H9 (cell line): Measurements from ENCODE around the gene COL4A4. TPM values are rescaled to one million over a fixed set of nuclear protein-coding genes. Genes with fewer than 3 reads are reported as not detected.

Source experiments
- DNase-seq: peaks from one replicate; pipeline ENCODE4 v3.0.0-alpha.2; 2017
- H2AFZ ChIP-seq: one replicate; pipeline ENCODE4 v1.6.1; 2013; ENCODE audit warnings: mild to moderate bottlenecking, low read length, control low read depth, moderate library complexity
- H2AK5ac ChIP-seq: 2 replicates; pipeline ENCODE4 v1.6.1; 2013; ENCODE audit warnings: low read length, control low read depth, mixed read lengths; ENCODE audit not compliant: insufficient read length
- H2BK120ac ChIP-seq: one replicate; pipeline ENCODE4 v1.6.1; 2013; ENCODE audit warnings: low read depth, mild to moderate bottlenecking, low read length, control low read depth, inconsistent platforms; ENCODE audit not compliant: poor library complexity, severe bottlenecking
- H2BK12ac ChIP-seq: 2 replicates; pipeline ENCODE4 v1.6.1; 2013; ENCODE audit warnings: low read length, control low read depth, mixed read lengths, low read depth; ENCODE audit not compliant: insufficient read length
- H2BK15ac ChIP-seq: 2 replicates; pipeline ENCODE4 v1.6.1; 2013; ENCODE audit warnings: low read depth, low read length, control low read depth
- H2BK20ac ChIP-seq: one replicate; pipeline ENCODE4 v1.6.1; 2013; ENCODE audit warnings: low read depth, mild to moderate bottlenecking, low read length, control low read depth, inconsistent platforms; ENCODE audit not compliant: poor library complexity, severe bottlenecking
- H2BK5ac ChIP-seq: 2 replicates; pipeline ENCODE4 v1.6.1; 2013; ENCODE audit warnings: low read length, control low read depth, mixed read lengths; ENCODE audit not compliant: insufficient read length
- H3K14ac ChIP-seq: 2 replicates; pipeline ENCODE4 v1.6.1; 2013; ENCODE audit warnings: low read length, control low read depth; ENCODE audit not compliant: insufficient read depth
- H3K18ac ChIP-seq: 2 replicates; pipeline ENCODE4 v1.6.1; 2013; ENCODE audit warnings: low read depth, mild to moderate bottlenecking, mixed read lengths, low read length, control low read depth; ENCODE audit not compliant: insufficient read length
- H3K23ac ChIP-seq: 2 replicates; pipeline ENCODE4 v1.6.1; 2013; ENCODE audit warnings: low read length, control low read depth, mixed read lengths, low read depth; ENCODE audit not compliant: insufficient read length
- H3K23me2 ChIP-seq: 2 replicates; pipeline ENCODE4 v1.6.1; 2013; ENCODE audit warnings: low read depth, mild to moderate bottlenecking, mixed read lengths, low read length, control low read depth; ENCODE audit not compliant: insufficient read length, poor library complexity, severe bottlenecking
- H3K27ac ChIP-seq: 2 replicates; pipeline ENCODE4 v1.5.1; 2013; ENCODE audit warnings: low read length, control low read depth, mixed read lengths, low read depth; ENCODE audit not compliant: insufficient read length
- H3K27me3 ChIP-seq: 2 replicates; pipeline ENCODE4 v1.6.1; 2013; ENCODE audit warnings: low read length, control low read depth, inconsistent platforms; ENCODE audit not compliant: insufficient read depth
- H3K4ac ChIP-seq: 2 replicates; pipeline ENCODE4 v1.6.1; 2013; ENCODE audit warnings: low read depth, mild to moderate bottlenecking, control low read depth, inconsistent platforms, low read length, moderate library complexity
- H3K4me1 ChIP-seq: 2 replicates; pipeline ENCODE4 v1.6.1; 2013; ENCODE audit warnings: low read length, control low read depth, inconsistent platforms; ENCODE audit not compliant: insufficient read depth
- H3K4me2 ChIP-seq: 2 replicates; pipeline ENCODE4 v1.6.1; 2013; ENCODE audit warnings: low read length, control low read depth, mixed read lengths; ENCODE audit not compliant: insufficient read length, insufficient read depth
- H3K56ac ChIP-seq: 2 replicates; pipeline ENCODE4 v1.6.1; 2013; ENCODE audit warnings: low read depth, mild to moderate bottlenecking, mixed read lengths, low read length, control low read depth; ENCODE audit not compliant: insufficient read length
- H3K79me1 ChIP-seq: 2 replicates; pipeline ENCODE4 v1.6.1; 2013; ENCODE audit warnings: low read depth, mild to moderate bottlenecking, moderate library complexity, low read length, control low read depth, inconsistent platforms; ENCODE audit not compliant: insufficient read depth, poor library complexity, severe bottlenecking
- H3K79me2 ChIP-seq: 2 replicates; pipeline ENCODE4 v1.6.1; 2013; ENCODE audit warnings: low read length, control low read depth, inconsistent platforms; ENCODE audit not compliant: insufficient read depth
- H3K9ac ChIP-seq: 2 replicates; pipeline ENCODE4 v1.6.1; 2013; ENCODE audit warnings: low read length, control low read depth, mixed read lengths; ENCODE audit not compliant: insufficient read length; ENCODE audit errors: extremely low read depth
- H3K9me3 ChIP-seq: one replicate; pipeline ENCODE4 v1.6.1; 2013; ENCODE audit warnings: low read depth, low read length, inconsistent platforms; ENCODE audit not compliant: control insufficient read depth
- H3T11ph ChIP-seq: one replicate; pipeline ENCODE4 v1.6.1; 2013; ENCODE audit warnings: mild to moderate bottlenecking, low read length, control low read depth, inconsistent platforms
- H4K20me1 ChIP-seq: one replicate; pipeline ENCODE4 v1.6.1; 2013; ENCODE audit not compliant: control insufficient read depth, insufficient read length, insufficient read depth
- H4K5ac ChIP-seq: 2 replicates; pipeline ENCODE4 v1.6.1; 2013; ENCODE audit warnings: low read depth, mild to moderate bottlenecking, mixed read lengths, low read length, control low read depth; ENCODE audit not compliant: insufficient read length
- H4K8ac ChIP-seq: replicated peaks from 2 replicates; pipeline ENCODE4 v1.6.1; 2013; ENCODE audit warnings: low read length, control low read depth, mixed read lengths, low read depth; ENCODE audit not compliant: insufficient read length
- H4K91ac ChIP-seq: 2 replicates; pipeline ENCODE4 v1.6.1; 2013; ENCODE audit warnings: low read depth, mild to moderate bottlenecking, moderate library complexity, mixed read lengths, low read length, control low read depth; ENCODE audit not compliant: insufficient read length
- H3K27ac Mint-ChIP-seq, 3 experiments: 2 replicates in 2 of 3; 3 replicates in 1 of 3; pipeline ENCODE4 v1.8.0; 2020 to 2021; ENCODE audit warnings: mixed read lengths in 3 of 3, mild to moderate bottlenecking in 1 of 3, moderate library complexity in 1 of 3
- H3K27me3 Mint-ChIP-seq: 2 replicates; pipeline ENCODE4 v1.8.0; 2021; ENCODE audit warnings: low read depth, mild to moderate bottlenecking, moderate library complexity, mixed read lengths
- H3K36me3 Mint-ChIP-seq, 3 experiments: 2 replicates in 2 of 3; 3 replicates in 1 of 3; pipeline ENCODE4 v1.8.0; 2020 to 2021; ENCODE audit warnings: low read depth in 3 of 3, mixed read lengths in 3 of 3; ENCODE audit not compliant: insufficient read depth in 1 of 3
- H3K4me1 Mint-ChIP-seq, 2 experiments: 2 replicates each; pipeline ENCODE4 v1.8.0; 2020; ENCODE audit warnings: mixed read lengths in 2 of 2
- H3K4me3 Mint-ChIP-seq, 2 experiments: 2 replicates in 1 of 2; 3 replicates in 1 of 2; pipeline ENCODE4 v1.8.0; 2020 to 2021; ENCODE audit warnings: mild to moderate bottlenecking in 2 of 2, mixed read lengths in 2 of 2, moderate library complexity in 1 of 2
- H3K9me3 Mint-ChIP-seq, 2 experiments: 2 replicates in 1 of 2; 3 replicates in 1 of 2; pipeline ENCODE4 v1.8.0; 2020; ENCODE audit warnings: mild to moderate bottlenecking in 2 of 2, mixed read lengths in 2 of 2, moderate library complexity in 1 of 2
- WGBS: extraction: QIAGEN DNeasy Blood & Tissue Kit; methylation state at CpG from one replicate; pipeline ENCODE4 v1.1.7; 2013; ENCODE audit warnings: missing lambda C conversion rate, low lambda C conversion rate, mixed read lengths; ENCODE audit not compliant: insufficient read length; ENCODE audit errors: extremely low coverage; 5-methylcytosine and 5-hydroxymethylcytosine counted together
- total RNA-seq: library from RNA; stranded (reverse); gene quantifications from 2 replicates; pipeline ENCODE4 v1.2.1, GENCODE V29; 2021
- TF ChIP-seq, protein P1 (sequence below): fragments of 200-600 bp; sonication (generic); conservative IDR thresholded peaks from 3 replicates; pipeline ENCODE4 v1.8.0; 2021; ENCODE audit warnings: antibody characterized with exemption, mild to moderate bottlenecking

COL4A4 gene
- total RNA-seq, 1 experiment from 2014 or later: 0.92 TPM

DNA sequence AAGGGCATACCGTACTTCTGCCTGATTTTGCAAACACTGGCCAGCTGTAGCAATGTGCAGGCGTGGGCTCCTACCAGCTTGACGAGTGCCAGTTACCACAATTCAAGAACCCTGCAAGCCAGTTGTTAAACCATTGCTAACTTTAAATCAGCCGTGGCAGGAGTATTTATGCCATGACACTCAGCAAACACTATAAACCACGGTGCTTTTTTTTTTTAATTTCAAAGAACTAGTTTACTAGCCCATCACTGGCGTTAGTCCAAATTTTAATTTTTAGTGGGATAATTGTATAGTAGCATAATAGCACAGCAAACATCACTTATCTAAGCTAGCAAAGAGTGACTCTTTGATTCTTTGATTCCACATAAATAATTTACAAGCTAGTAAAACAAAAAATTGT lies 111.1 kb downstream of the COL4A4 start:
- no peaks in the 10 kb centered on the region for H3K27me3 Mint-ChIP-seq
- H2BK120ac ChIP-seq: no peak overlapping the region
- H3K79me1 ChIP-seq: no peaks in the 10 kb centered on the region
- H3K36me3 Mint-ChIP-seq: peaks cover 0 to 4% (median 0%) of the 10 kb centered on the region in 3 experiments; a peak in 1 of 7 replicates
- no peak overlapping the region for H3K9ac ChIP-seq
- H2BK12ac ChIP-seq: no peak overlapping the region
- peaks cover 4 to 12% of the 10 kb centered on the region in 2 experiments; a peak in 3 of 4 replicates for H3K4me1 Mint-ChIP-seq
- H3K4me2 ChIP-seq: no peak overlapping the region
- no peak overlapping the region for H2AK5ac ChIP-seq
- H3K27ac Mint-ChIP-seq: no peak overlapping the region
- H3T11ph ChIP-seq: no peak overlapping the region
- no peak overlapping the region for H3K56ac ChIP-seq
- no peaks in the 10 kb centered on the region for H3K23me2 ChIP-seq
- no peak for DNase-seq
- H4K91ac ChIP-seq: no peak overlapping the region
- no peak overlapping the region for H3K23ac ChIP-seq
- no peak overlapping the region for H2BK5ac ChIP-seq
- no peak overlapping the region for H4K8ac ChIP-seq
- no peaks in the 10 kb centered on the region for H3K9me3 ChIP-seq
- WGBS: no CpG with 5 or more reads among the region's 6 CpGs
- H2BK20ac ChIP-seq: no peak overlapping the region
- H3K4me3 Mint-ChIP-seq: no peak overlapping the region; a peak in 1 of 5 replicates
- no peaks in the 10 kb centered on the region; the same call in 1 of the 2 replicates for H3K4me1 ChIP-seq
- H3K27me3 ChIP-seq: no peaks in the 10 kb centered on the region
- H3K27ac ChIP-seq: no peak overlapping the region
- no peak overlapping the region for H3K18ac ChIP-seq
- H3K14ac ChIP-seq: no peak overlapping the region
- H2AFZ ChIP-seq: no peak overlapping the region
- no peaks in the 10 kb centered on the region for H3K79me2 ChIP-seq
- no peaks in the 10 kb centered on the region for H3K9me3 Mint-ChIP-seq
- H4K20me1 ChIP-seq: no peaks in the 10 kb centered on the region
- H3K4ac ChIP-seq: no peak overlapping the region
- H2BK15ac ChIP-seq: no peak overlapping the region
- TF ChIP-seq, protein P1, sequence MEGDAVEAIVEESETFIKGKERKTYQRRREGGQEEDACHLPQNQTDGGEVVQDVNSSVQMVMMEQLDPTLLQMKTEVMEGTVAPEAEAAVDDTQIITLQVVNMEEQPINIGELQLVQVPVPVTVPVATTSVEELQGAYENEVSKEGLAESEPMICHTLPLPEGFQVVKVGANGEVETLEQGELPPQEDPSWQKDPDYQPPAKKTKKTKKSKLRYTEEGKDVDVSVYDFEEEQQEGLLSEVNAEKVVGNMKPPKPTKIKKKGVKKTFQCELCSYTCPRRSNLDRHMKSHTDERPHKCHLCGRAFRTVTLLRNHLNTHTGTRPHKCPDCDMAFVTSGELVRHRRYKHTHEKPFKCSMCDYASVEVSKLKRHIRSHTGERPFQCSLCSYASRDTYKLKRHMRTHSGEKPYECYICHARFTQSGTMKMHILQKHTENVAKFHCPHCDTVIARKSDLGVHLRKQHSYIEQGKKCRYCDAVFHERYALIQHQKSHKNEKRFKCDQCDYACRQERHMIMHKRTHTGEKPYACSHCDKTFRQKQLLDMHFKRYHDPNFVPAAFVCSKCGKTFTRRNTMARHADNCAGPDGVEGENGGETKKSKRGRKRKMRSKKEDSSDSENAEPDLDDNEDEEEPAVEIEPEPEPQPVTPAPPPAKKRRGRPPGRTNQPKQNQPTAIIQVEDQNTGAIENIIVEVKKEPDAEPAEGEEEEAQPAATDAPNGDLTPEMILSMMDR: no peak
- H4K5ac ChIP-seq: no peak overlapping the region
